ENCODE measurements around the gene TCAP.
A peak's percentile ranks its signal among the peaks of the same experiment; 100 is the strongest.

The TCAP gene

GRCh38 chr17:39648616-39649366 lies 16.4 kb upstream of the TCAP start:
- no peak for TF ChIP-seq CTCF (IDR thresholded peaks at IDR 0.05)

- TF ChIP-seq CTCF (IDR thresholded peaks at IDR 0.05) = no peak
Measured at GRCh38 chr17:39650121-39650579, 15.0 kb upstream of the TCAP start.

GRCh38 chr17:39651923-39652586 lies 13.1 kb upstream of the TCAP start:
- no peak for TF ChIP-seq CTCF (IDR thresholded peaks at IDR 0.05)

GRCh38 chr17:39652587-39653315 lies 12.4 kb upstream of the TCAP start:
- no peak for TF ChIP-seq CTCF (IDR thresholded peaks at IDR 0.05)

- TF ChIP-seq CTCF (IDR thresholded peaks at IDR 0.05) = no peak
Measured at GRCh38 chr17:39653316-39653661, 11.9 kb upstream of the TCAP start.

GRCh38 chr17:39653662-39654331 lies 11.4 kb upstream of the TCAP start:
- TF ChIP-seq CTCF (IDR thresholded peaks at IDR 0.05) = peak; percentile 92

GRCh38 chr17:39655105-39655504 lies 10.0 kb upstream of the TCAP start:
- no peak for TF ChIP-seq CTCF (IDR thresholded peaks at IDR 0.05)

All from LNCAP (cell line).